Suprapubic skin (tissue), 4 donors: Measurements from ENCODE around the gene RNGTT.

Experiments
- CTCF ChIP-seq, 2 donors: fragments of 200-600 bp in 1 of 2; fragments of 450-650 bp in 1 of 2; sonication (generic) in 1 of 2; IDR thresholded peaks; one replicate each; pipeline ENCODE4 v1.5.1; 2016 to 2019; ENCODE audit warnings: antibody characterized with exemption in 2 of 2, mild to moderate bottlenecking in 1 of 2, moderate library complexity in 1 of 2
- EP300 ChIP-seq: sonication (generic); formaldehyde crosslinking; IDR thresholded peaks from one replicate; pipeline ENCODE4 v1.6.1; 2017; ENCODE audit warnings: antibody characterized with exemption
- POLR2A ChIP-seq, 2 donors: fragments of 450-650 bp; IDR thresholded peaks; one replicate each; pipeline ENCODE4 v1.6.1; 2017; ENCODE audit warnings: antibody characterized with exemption in 2 of 2, mild to moderate bottlenecking in 2 of 2, moderate library complexity in 2 of 2
- POLR2AphosphoS5 ChIP-seq, 3 donors: sonication (generic); formaldehyde crosslinking; IDR thresholded peaks; one replicate each; pipeline ENCODE4 v1.6.1; 2017; ENCODE audit warnings: antibody characterized with exemption in 3 of 3

GRCh38 chr6:88734544-88734943 lies 228.9 kb downstream of the RNGTT start:
- no peak for TF ChIP-seq CTCF (IDR thresholded peaks at IDR 0.05)
- TF ChIP-seq POLR2AphosphoS5 (IDR thresholded peaks at IDR 0.05) = no peak
- no peak for TF ChIP-seq EP300
- TF ChIP-seq POLR2A (IDR thresholded peaks at IDR 0.05) = no peak
